Measurements from ENCODE around the gene BCR.
A peak's percentile ranks its signal among the peaks of the same experiment; 100 is the strongest.

BCR gene

DNA sequence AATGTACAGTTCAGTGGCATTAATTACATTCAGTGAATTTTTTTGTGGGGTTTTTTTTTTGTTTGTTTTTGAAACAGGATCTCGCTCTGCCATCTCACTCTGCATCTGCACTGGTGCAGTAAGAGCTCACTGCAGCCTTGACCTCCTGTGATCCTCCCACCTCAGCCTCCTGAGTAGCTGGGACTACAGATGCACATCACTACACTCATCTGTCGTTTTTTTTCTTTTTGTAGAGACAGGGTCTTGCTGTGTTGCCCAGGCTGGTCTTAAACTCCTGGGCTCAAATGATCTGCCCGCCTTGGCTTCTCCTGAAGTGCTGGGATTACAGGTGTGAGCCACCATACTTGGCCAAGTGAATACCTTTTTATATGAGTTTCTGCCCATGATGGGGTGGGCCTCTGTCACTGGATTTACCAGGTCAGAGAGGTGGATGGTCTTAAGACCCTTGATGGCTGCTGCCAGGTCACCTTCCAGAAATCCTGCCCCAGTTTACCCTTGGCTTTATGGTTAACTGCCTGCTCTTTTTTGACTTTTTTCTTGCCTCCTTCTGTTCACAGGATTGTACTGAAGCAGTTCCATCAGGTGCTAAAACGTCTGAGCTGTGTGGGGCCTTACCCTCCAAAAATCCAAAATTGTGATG is 22.6 kb downstream of the BCR start:
- DNase-seq: no peak

DNA sequence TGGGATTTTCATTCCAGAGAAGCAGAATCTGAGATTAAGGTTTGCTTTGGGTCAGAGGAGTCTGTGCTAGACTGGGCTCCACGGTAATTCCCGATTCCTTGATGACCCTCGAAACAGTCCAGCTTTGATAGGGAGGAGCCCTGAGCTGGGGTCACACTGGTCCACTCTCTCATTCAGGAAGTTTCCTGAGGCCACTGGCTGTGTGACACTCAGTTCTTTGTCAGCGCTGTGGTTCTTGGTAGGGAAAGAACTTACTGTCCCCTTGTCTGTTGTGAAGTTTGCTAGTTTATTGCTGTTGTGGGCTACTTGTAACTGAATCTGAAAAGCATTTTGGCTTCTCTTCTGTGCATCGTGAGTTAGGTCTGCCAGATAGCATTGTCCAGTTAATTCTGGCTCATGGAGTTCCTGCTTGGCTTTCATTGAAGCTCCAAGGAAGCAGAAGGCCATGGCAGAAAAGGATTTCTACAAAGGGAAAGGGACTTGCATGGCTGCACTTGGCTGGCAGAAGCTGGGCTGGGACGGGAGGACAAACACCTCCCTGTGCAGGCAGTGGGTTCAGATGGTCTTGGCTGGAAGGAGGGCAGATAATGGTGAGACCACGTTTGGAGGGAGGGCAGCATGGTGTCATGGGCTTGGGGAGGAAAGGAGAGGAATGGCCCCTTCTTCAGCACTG is 23.3 kb downstream of the BCR start:
- no peak for DNase-seq

DNA sequence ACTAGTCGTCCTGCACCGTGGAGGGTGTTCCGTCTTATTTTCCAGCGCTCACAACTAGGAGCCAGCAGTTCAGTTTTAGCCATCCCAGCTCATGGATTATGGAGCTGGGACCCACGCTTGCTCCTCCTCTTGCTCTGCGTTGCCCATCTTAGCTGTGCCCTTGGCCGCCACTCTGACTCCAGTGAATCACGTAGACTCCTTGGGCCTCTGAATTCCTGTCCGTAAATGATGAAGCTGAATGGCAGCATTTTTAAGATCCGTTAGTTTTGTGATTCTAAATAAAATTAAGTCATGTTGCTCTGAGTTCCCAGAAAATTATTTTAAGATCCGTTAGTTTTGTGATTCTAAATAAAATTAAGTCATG is 23.8 kb downstream of the BCR start:
- DNase-seq: no peak

DNA sequence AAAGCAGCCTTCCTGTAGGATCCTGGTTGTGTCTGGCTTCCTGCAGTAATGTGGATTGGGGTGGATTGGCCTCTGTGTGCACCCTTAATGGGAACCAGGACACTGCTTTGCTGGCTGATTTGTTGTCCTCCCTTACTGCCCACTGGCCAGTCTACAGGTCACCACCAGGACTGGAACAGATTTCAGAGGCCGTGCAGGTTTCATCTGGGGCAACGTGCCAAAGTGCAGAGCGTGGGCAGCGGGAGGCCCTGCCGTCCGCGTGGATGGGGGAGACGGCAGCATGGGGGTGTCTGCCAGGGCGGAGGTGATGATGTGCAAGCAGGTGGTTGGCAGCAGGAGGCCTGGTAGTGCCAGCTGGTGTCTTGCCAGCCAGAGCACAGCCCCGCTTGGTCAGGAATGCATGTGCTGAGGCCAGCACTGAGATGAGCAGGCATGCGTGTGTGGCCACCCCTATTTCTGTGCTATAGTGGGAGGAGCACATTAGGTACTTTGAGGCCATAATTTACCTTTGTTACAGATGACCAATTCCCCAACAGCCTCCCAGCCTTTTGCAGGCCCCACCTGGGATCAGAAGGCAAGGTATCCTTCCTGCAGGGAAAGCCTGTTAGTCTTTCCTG is 24.3 kb downstream of the BCR start:
- peak; percentile 33 for DNase-seq

DNA sequence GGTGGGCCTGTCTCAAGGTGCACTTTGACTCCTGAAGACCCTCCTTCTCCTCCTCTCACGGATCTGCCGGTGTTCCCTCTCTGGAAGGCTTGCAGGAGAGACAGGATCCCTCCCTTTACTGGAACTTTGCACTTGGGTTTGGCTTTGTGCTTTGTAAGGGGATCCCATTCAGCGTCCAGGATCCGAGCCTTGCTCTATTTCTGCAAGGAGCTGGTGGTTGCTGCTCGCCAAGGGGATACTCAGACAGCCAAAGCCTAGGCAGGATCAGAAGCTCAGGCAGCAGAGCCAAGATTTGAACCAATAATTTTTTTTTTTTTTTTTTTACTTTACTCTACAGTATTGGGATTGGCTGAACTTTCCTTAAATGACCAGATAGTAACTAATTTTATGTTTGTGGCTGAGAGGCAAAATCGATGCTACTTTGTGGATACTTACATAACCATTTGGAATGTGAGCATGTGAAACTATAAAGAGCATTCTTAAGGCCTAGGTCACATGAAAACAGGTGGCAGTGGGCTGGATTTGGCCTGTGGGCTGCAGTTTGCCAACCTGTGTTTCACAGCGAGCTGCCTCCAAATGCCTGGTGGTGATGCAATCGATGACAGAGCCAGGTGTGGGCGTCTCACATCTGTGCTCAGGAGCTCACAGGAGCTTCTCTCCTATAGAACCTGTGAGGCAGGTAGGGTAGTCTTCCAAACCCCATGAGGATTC is 25.2 kb downstream of the BCR start:
- DNase-seq: no peak

DNA sequence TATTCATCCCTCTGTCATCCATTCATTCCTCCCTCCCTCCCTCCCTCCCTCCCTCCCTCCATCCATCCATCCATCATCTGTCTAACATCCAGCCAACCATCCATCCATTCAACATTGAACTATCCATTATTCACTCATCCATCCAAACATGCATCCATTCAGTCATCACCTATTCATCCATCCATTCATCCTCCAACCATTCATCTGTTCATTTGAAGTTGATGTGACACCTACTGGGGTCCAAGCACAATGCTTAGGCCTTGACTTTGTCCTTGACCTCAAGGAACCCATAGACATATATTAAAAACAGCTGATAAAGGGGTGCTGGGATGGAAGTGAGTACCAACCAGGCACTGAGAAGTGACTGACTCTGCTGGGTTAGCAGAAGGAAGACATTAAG is 26.6 kb downstream of the BCR start:
- DNase-seq: no peak

DNA sequence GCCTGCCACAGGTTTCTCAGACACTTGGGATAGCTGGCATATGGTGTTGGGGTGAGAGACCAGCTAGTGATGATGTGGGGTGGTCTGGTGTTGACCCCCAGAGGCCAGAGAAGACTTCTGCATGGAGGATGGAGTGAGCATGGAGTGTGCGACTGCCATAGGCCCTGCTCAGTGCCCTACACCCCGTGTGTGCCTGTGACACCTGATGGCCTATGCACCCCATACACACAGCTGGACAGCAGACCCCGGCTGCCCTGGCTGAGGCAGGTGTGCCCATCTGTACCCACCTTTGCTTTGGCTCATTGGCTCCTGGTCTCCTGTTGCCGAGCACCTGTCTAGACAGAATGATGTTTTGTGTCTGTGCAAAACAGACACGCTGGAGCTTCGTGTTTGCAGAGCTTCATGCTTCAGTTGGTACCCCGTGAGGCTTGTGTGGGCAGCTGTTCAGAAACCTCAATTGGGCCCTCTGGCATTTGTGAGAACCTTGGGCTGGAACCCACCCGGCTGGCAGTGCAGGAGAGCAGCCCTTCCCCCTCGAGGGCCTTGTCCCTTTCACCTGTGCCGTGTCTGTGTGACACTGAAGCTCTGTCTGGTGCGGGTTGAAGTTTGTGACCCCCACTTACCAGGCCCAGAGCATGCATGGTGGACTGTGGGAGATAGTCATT is 27.6 kb downstream of the BCR start:
- peak; percentile 69 for DNase-seq

DNA sequence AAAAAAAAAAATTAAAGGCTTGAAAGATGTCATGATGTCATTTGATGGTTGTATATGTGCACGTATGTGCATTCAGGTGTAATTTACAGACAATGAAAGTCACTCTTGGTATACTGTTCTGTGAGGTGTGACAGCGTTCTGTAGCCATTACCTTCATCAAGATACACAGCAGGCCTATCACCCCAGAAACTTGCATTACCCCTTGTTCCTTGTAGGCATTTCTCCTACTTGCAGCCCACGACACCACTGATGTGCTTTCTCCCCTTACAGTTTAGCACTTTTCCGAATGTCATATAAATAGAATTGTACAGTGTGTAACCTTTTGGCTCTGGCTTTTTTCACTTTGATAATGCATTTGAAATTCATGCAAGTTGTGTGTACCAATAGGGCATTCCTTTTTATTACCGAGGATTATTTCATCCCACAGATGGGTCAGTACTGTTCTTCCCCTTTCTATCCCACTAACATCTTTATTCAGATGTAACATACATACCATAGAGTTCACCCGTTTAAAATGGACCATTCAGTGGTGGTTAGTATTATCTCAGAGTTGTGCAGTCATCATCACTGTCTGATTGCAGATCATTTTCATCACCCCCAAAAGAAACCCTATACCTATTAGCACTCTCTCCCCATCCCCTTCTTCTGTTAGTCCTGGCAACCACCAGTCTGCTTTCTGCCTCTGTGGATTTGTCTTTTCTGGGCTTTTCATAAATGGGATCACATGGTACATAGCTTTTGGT is 30.3 kb downstream of the BCR start:
- DNase-seq: no peak

DNA sequence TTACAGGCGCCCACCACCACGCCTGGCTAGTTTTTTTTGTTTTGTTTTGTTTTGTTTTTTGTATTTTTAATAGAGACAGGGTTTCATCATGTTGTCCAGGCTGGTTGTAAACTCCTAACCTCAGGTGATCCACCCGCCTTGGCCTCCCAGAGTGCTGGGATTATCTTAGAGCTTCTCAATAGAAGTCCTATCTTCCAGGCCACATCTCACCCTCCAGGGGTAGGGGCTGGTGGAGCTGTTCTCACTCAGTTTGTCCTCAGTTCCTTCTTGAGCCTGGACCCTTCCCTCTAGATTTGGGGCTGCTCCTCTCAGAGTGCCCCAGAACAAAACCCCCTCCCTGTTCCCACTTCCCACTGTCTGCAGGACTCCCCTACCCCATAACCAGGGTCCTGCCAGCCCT is 31.3 kb downstream of the BCR start:
- DNase-seq: no peak

DNA sequence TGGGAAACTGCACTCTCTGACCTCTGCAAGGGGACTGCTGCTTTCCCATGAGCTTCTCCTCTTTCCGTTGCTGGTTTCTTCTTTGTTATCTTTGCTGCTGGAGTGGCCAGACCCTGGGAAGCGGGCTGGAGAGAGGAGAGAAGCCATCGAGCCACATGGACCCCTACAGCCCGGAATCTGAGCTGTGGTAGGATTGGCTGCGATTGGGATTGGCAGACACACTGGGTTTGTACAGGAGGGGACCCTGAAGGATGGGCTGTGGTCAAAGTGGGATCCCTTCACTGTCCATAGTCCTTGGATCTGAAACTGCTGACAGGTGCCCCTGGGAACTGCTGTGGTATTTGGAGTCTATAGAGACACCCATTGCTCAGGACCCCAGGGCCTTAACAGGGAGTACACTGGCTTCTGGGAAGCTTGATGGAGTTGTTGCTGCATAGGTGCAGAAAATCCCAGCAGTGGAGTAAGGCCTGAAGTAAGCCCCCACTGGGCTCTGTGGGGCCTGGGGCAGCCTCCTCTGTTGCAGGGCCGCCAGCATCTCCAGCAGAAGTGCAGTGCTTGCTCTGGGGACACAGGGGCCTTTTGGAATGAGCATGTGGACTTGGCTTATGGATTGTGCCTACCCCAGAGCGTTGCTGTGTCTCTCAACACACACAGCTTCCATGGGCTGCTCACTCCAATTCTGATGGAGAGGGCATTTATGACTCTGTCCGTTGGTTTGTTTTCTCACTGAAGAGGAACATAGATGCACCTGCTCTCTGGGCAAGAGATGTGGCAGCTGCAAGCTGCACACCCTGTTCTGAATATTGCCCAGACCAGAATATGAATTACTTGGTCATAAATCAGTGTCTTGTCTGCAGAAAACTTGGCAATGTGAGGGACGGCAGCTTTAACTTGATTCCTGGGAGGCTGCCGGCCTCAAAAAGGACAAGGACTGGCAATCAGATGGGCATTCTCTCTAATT is 32.0 kb downstream of the BCR start:
- peak; percentile 57 for DNase-seq

DNA sequence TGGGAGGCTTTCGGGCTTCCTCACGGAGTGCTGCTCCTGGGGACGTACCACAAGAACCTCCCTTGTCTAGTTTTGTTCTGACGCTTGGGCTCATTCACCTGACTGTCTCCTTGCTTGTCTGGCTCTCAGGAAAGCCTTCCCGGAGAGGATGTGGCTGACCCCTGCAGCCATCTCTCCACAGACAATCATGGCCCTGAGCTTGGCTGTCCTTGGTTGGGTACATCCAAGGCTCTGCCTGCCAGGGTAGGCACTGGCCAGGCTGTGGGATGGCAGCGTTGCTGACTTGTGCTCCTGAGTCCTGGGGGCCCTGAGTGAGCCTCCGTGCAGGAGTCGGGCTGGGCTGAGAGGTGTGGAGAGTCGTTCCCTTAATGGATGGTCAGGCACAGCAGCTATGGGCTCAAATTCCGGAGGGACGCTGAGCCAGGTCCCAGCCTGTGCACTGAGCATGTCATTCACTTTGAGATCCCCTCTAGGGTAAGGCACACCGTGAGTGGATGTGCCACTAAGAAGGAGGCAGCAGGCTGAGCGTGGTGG is 32.8 kb downstream of the BCR start:
- no peak for DNase-seq

DNA sequence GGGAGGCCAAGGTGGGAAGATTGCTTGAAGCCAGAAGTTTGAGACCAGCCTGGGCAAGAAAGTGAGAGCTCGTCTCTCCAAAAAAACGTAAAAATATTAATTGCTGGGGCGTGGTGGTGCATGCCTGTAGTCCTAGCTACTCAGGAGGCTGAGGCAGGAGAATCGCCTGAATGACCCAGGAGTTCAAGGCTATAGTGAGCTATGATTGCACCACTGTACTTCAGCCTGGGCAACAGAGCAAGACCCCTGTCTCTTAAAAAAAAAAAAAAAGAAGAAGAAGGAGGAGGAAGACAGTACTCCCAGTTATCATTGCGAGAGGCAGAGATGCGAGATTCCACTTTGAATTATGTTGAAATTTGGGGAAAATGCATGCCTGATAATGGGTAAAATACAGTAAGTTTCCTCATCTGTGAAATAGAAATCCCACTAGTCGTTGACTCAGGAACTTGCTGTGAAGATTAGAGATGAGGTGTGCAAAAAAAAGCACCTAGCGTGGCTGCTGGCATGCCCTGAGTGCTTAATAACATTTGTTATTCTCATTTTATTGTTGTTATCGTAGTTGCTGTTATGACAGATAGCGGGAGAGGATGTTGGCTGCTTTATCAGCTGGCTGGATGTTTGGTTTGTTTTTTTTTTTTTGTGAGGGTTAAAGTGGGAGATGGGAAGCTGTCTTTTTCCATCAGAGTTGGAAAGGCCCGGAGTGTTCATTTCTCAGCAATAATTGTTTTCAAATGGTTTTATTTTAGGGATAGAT is 33.4 kb downstream of the BCR start:
- no peak for DNase-seq

DNA sequence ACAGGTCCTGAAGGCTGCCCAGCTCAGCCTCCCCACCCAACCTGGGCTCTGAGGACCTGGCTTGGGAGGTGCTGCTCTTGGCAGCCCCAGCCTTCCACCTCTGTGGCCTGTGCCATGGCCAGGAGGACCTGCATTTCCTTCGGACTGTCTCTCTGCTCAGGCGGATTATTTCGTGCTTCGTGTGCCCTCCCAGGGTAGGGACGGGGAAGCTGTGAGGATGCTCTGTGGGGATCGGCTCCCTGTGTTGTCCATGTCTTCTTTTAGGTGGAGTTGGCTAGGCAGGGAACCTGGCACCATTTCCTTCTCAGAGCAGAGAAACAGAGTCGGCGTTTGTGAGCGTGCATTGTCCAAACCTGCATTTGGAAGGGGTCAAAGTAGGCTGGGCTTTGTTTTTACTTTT is 34.1 kb downstream of the BCR start:
- DNase-seq: no peak

DNA sequence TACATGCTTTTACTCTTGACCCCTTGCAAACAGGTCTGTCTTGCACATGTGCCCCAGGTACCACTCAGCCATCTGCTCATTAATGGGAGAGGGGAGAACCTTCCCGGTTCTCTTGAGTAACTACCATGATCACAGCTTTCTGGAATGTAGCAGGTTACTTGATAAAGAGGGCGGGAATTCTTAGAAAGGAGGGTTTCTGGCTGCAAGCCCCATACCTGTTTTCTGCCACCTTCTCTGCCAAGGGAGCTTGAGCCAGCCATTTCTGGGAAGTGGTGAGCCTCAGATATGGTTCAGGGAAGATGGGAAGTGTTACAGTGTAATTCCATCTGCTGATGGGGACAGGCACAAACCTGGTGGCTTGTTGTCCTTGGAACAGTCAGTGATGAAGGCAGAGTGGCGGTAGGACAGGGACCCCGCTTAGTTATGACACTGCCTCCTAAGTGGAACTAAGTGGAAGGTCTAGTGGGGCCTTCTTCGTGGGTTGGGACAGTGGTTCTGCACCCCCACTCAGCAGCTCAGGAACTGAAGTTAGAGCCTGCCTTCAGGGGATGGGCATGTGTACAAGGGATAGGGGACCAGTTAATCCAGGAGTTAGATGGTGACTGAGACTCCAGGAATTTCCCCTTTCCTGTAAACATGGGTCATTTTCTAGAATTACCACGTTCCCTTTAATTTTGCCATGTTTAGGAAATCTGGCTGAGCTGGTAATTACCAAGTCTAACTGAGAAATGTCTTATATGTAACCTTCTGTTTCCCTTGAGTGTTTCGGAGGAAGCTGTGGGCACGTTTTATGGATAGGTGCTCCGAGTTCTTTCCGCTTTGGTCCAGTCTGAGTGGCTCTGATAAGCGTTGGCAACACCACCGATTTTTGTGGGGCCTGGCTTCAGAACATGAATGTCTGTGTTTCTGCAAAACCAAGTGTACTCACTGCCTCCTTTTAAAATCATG is 35.3 kb downstream of the BCR start:
- no peak for DNase-seq

DNA sequence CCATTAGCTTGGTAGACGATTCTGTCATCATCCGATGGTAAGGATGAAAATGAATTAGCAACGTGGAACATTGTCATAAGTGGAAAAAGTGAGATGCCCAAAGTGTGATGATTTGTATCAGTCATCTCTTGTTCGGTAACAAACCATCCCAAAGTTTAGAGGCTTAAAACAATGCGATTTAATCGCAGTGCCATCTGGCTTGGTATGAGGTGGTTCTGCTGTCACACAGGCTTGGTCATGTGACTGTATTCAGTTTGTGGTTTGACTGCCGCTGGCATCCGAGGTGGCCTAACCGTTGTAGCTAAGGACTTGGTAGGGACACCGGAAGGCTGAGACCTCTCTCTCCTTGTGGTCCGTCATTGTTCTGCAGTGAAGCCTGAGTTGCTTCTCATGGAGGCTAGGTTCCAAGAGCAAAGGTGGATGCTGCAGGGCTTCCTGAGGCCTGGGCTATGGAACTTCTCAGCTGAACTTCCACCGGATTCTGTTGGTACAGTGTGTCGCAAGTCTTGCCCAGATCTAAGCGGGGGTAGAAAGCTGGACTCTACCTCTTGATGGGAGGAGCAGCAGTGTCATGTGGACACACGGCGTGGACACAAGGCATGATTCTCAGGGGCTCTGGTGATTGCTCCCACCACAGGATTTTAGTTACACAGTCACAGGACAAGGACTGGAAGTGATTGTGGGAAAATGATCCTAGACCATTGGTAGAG is 36.3 kb downstream of the BCR start:
- no peak for DNase-seq

DNA sequence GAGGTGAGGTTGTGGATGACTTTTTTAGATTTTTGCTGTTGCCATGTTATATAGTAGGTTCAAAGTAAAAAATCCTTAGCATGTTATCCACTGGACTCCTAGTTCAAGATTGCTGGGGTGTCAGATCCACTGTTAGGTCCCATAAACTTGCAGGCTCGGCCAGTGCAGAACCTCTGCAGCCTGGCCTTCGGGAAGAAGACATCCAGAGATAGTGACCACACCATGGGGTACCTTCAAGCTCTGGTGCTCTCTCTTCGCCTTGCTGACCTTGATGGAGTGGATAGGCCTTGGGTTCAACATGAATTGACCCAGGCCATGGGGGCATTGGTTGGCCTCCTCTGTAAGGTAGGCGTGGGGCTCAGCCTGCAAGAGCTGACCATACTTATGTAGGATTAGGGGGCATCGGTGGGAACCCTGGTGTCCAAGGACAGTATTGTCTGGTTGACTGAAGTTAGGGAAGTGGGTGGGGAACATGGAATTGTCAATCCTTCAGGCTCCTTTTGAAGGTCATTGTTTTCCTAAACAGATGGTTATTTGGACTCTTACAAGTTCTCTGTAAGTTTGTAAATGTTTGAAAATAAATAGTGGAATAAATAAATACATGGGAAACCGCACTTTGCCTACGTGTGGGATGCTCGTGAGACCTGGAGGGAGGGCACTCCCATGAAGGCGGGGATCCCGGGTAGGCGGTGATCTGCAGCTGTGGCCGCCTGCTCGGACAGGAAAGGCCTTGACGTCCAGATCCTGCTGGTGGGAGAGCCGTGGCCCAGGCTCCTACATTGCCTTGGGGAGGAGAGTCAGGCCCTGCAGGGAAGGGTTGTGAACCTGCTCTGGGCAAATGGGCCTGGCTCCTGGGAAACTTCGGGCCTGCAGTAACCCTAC is 37.1 kb downstream of the BCR start:
- no peak for DNase-seq

DNA sequence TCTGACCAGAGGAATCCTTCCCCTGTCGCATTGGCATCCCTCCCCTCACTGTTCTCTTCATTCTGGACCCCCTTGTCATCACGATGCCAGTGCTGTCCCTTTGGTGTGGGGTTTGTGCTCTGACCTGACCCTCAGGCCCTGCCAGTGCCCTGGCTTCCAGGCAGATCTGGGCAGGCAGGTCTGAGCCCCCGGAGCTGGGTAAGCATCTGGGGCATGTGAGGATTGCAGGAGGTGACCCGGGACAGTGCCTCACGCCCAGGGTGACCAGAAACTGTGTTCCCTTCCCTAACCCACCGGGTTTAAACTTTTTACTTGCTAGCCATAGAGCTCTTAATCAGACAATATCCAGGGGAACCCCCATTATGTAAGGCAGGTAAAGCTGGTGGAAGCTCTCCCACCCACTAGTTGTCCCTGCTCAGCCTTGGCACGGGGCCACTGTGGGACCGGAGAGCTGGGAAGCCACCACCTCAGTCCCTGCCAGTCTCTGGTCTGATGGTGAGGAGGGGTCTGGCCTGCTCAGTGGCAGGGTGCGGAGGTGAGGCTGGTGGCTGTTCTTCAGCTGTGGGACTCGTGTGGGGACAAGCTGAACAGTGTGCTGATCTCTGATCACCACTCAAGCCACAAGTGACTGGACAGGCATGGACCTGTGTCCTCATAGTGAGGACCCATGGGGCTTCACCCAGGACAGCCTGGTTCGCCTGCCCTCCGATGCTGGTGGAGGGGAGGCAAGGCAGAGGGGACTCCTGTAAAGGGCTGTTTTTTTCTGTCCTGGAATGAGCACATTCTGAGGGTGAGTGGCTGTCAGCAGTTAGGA is 38.0 kb downstream of the BCR start:
- no peak for DNase-seq

Data from DMS79 (cell line).